Epithelial cell of esophagus (primary cell): ENCODE measurements around the gene PADI1.

ENCODE experiments used
- DNase-seq: peaks from one replicate; pipeline ENCODE4 v3.0.0; 2010; ENCODE audit warnings: low read depth
- H3K4me3 ChIP-seq: 2 replicates; pipeline ENCODE4 v1.5.1; 2011; ENCODE audit warnings: mild to moderate bottlenecking, low read length, control low read depth
- CTCF ChIP-seq: IDR thresholded peaks from 2 replicates; pipeline ENCODE4 v1.5.1; 2011; ENCODE audit warnings: low read depth, mild to moderate bottlenecking, low read length, control low read depth, inconsistent platforms; ENCODE audit not compliant: insufficient read depth; ENCODE audit errors: missing control alignments

Gene PADI1

GRCh38 chr1:17272066-17272465 is 67.1 kb downstream of the PADI1 start:
- no peak overlapping the region for H3K4me3 ChIP-seq
- TF ChIP-seq CTCF = no peak
- no peak for DNase-seq

- H3K4me3 ChIP-seq = no peak overlapping the region
- TF ChIP-seq CTCF = no peak
- DNase-seq = peak; percentile 45
Observed at GRCh38 chr1:17272646-17273045, 67.7 kb downstream of the PADI1 start.

- no peak for DNase-seq
- no peak for TF ChIP-seq CTCF
- no peak overlapping the region for H3K4me3 ChIP-seq
Observed at GRCh38 chr1:17273096-17273495, 68.2 kb downstream of the PADI1 start.

- peak; percentile 57 for DNase-seq
- H3K4me3 ChIP-seq = no peak overlapping the region
- TF ChIP-seq CTCF = peak; percentile 74
Observed at GRCh38 chr1:17274186-17275170, 69.5 kb downstream of the PADI1 start.

GRCh38 chr1:17276568-17276967 is 71.6 kb downstream of the PADI1 start:
- DNase-seq = peak; percentile 91
- no peak for TF ChIP-seq CTCF
- no peak overlapping the region for H3K4me3 ChIP-seq

- H3K4me3 ChIP-seq = no peak overlapping the region
- no peak for DNase-seq
- TF ChIP-seq CTCF = no peak
Observed at GRCh38 chr1:17277511-17278159, 72.7 kb downstream of the PADI1 start.
